SJCRH30 (cell line): ENCODE data around the gene VASH2. TPM values are rescaled to one million over a fixed set of nuclear protein-coding genes. Genes with fewer than 3 reads are reported as not detected.

Source experiments
- total RNA-seq: library from RNA; depleted of rRNA; stranded (reverse); fragments of >200 nt; shearing (Covaris generic); gene quantifications from 2 replicates; pipeline ENCODE4 v1.2.3, GENCODE V29; 2014; rRNA removed

The VASH2 gene
- total RNA-seq, 1 experiment from 2014 or later = 153 TPM

Other genes with a start within 250 kb of the VASH2 start
- gene NSL1, start 158.8 kb upstream of the VASH2 start, total RNA-seq = 72.1 and 76.7 TPM in 2 replicates
- 9.0 and 9.2 TPM in 2 replicates for gene TATDN3, start 158.6 kb upstream of the VASH2 start, total RNA-seq
- not detected in 2 replicates for gene SPATA45, start 102.9 kb upstream of the VASH2 start, total RNA-seq
- gene FLVCR1, start 92.3 kb upstream of the VASH2 start, total RNA-seq = 24.3 and 28.0 TPM in 2 replicates
- 59.9 and 70.7 TPM in 2 replicates for gene ANGEL2, start 65.3 kb downstream of the VASH2 start, total RNA-seq
- gene RPS6KC1, start 100.7 kb downstream of the VASH2 start, total RNA-seq = 30.4 and 37.4 TPM in 2 replicates